GM21423 (cell line): ENCODE measurements around the gene INCA1.
A peak's percentile ranks its signal among the peaks of the same experiment; 100 is the strongest.

ENCODE experiments used
- ATAC-seq: cut with Tn5 transposase; IDR thresholded peaks from one replicate; pipeline ENCODE4 v1.9.1; 2021; ENCODE audit warnings: mild to moderate bottlenecking, moderate library complexity; ENCODE audit not compliant: unreplicated experiment

Gene INCA1

DNA sequence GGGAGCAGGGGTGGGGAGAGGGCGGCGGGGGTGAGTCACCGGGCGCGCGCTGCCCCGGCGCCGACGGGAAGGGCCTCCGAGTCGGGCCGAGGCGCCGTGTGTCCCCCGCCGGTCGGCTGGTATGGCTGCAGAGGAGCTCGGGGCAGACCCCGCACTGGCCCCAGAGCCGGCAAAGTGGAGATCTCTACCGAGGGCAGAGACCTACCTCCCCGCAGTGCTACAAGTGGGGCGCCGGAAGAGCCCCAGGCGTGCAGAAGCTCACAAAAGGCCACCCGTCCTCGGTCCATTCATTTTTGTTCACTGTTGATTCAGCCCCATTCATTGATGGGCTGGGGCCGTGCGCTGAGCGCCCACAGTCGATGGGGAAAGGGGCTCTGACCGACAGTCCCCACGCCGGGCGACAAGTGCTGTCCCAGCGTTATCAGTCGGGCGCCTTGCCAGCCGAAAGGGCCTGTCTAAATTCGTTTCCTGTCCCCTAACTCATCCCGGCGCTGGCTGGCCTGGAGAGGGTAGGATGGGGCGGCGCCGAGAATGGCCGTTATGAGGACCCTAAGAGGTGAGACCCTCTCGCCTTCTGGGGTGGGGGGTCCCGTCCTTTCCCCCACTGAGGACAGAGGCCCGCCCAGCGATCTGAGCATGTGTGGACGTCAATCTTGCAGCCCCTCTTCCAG lies 47.1 kb downstream of the INCA1 start:
- ATAC-seq: peak; percentile 16

DNA sequence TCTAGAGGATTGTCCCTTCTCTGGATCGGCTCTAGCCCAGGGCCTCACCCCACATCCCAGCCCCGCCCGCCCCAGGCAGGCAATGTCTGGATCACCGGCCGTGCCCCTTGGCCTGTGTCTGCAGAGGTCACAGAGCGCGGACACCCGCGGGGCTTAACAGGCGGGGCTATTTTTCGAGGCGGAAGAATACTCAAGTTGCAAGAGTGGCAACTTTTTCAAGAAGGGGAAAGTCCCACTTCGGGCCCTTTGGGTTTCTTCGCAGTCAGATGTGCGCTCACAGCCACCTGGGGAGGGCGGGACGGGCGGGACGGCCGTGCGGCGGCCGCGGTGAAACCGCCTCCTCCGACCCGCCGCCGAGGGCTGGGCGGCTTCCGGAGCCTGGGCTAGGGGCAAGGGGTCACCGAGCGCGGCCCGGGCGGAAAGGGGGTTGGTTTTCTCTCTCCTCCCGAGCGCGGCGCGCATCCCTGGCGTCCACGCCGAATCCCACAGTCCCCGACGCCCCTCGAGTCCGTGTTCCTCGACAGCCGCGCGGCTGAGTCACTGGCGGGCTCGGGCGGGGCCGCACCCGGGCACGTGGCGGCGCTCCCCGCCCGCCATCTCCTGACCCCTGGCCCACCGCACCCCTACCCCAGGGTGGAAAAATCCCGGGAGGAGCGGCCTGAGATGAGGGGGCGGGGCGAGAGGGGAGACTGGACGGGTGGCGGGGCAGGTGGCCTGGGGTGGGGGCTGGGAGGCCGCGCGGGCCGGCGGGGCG lies 47.8 kb downstream of the INCA1 start:
- ATAC-seq: peak; percentile 27

DNA sequence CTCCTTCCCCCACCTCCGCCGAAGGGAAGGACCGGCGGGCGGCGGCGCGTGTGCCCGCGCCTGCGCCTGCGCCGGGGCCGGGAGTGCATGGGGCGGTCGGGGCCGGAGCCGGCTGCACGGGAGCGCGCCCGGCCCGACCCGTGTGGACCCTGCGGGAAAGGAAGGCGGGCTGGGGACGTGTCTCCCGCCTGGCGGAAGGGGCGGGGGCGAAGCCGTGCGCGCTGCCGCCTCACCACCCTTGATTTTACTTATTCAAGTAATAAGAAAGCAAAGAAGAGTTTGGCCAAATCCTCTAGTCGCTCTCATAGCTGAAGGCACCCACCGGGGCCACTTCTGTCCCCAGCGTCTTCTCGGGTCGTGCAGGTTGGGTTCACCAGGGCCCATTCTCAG lies 48.4 kb downstream of the INCA1 start:
- ATAC-seq: peak; percentile 32

DNA sequence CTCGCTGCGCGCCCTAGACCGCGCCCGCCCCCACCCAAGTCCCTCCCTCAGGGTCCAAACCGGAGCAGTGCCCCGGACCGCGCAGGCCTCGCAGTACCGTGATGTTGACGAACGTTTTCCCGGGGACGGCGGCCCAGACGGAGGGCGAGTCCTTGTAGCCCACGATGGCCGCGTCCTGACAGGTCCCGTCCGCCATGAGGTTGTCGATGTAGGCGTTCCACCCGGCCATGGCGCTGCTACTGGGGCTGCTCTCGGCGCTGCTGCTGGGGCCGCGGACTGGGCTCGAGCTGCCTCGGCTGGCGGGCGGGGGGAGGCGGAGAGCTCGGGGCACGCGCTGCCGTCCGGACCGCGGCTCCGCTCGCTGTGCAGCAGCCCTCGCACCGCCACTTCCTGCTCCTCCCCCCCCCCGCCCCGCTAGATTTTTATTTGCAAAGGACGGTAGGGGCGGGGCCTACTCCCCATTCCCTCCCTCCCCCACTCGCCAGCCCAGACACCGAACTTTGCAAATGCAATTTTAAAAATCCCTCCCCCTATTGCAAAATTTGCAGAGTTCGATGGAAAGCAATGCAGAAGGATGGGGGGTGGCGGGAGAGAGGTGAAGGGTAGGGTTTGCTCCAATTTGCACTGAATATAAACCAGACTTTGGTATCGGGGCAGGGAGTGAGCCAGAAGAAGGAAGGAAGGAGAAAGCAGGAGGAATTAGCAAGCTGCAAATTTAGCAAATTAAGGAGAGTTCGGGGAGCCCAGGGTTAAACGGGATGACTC lies 49.0 kb downstream of the INCA1 start, which contains the start of gene PFN1:
TSS of gene PFN1 (minus strand) at position 365 of the 765 bp plus-strand sequence. CDS start at position 229, 136 bp downstream.
- peak; percentile 9 for ATAC-seq

DNA sequence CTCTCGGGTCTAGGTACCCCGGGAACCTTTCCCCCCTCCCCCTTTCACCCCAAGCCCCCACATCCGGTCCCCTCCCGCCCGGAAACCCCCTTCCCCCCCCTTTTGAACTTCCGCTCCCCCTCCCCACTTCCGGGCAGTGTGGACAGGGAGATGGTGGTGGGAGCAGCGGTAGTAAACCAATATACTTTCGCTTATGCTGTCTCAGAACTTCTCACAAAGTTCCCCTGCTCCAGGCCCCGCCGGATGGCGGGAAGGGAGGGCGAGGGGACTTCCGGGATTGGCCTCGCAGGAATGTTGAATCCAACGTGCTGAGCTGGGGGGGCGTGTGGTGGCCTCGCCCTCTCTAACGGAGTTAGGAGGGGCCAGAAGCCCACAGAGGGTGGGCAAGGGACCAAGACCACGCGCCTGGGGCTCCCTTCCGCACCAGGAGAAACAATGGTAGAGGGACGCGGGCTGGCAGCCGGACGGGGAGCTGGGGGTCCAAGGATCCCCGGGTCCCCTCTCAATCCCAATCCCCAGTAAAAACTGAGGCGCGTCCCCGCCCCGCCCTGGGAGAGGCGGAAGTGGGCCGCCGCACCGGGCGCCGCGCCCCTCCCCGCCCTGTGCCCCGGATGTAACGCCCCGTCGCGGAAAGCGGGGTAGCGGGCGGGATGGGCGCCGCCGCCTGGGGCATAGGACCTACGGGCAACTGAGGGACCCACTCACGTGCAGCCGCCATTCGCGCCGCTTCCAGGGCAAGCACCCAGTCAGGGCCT lies 49.7 kb downstream of the INCA1 start:
- ATAC-seq: no peak

DNA sequence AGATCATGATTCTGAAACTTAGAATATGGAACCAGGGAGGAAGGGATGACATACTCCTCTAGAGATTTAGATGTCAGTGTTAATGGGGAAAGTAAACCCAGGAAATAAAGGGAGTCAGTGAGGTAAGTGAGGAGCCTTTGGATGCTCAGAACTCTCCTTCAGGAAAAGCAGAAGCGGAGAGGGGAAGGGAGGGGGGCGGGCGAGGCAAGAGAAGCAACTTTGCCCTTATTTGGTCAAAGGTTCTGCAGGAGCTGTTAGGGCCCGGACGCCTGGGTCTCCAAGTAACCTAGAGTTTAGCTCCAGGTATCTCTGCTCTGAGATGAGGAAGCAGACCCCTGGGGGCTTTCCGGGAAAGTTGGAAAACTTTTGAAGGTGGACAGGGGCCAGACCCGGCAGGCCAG lies 50.3 kb downstream of the INCA1 start:
- no peak for ATAC-seq

DNA sequence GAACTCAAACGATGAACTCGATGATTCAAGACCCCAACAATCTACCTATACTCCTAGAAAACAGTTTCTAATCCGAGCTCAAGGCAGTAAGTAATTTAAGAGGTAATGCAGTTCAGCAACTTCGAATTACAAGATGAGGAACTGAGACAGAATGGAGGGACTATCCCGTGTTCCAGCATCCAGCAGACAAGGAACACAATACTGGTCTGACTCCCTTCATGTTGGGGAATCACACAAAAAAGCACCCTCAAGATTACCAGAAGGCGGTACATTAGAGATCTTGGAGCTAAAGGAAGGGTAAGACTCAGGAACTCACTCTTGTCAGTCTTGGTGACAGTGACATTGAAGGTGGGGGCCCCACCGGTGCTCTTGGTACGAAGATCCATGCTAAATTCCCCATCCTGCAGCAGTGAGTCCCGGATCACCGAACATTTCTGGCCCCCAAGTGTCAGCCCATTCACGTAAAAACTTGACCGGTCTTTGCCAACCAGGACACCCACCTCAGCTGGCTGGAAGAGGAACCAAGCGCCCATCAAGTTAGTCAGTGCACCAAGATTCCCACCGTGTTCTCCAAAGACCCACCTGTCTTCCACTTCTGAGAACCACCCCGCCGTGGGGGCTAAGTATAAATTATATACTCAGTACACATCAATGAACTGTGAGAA lies 50.9 kb downstream of the INCA1 start:
- ATAC-seq: no peak

DNA sequence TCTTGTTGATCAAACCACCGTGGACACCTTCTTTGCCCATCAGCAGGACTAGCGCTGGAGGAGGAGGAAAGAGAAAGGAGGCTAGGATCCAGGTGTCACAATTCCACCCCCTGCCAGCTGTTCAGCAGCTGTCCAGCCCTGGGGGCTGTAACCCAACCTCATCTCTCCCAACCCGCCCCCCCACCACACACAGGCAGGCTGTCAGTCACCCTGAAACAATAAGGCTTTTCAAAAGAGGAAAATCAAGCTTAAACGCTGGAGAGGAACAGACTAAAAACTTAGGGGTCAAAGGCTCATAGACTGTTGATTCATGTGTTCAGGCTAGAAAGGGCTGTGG lies 51.4 kb downstream of the INCA1 start:
- no peak for ATAC-seq

DNA sequence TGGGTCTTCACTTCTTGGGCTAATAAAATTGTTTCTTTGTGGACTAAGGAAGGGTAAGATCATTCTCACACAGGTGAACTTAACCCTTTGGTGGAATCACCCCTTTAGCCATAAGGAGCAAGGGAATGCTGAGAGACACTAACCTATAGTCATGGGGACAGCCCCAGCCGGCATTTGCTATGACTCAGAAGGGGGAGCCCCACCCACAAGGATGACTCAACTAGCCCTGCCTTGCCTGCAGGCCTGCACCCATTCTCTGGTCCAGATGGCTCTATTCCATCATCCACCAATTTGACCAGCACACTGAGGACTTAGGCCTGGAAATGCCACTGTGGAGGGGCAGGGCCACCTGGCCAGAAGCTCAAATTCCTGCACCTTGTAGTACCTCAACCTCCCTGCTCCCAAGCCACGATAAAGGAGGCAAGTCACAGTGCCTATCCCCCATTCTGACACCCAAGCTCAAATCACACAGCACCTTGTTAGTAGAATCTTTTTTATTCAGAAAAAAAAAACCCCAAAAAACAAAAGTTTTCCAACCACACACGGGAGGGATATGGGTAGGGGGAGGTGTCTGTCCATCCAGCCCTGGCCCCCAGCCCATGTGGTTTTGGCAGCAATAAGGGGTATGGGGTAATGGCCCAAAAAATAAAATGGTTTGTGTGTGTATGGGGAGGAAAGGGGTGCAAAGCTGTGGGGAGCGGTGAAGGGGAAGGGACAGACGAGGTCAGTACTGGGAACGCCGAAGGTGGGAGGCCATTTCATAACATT lies 52.0 kb downstream of the INCA1 start:
- ATAC-seq: peak; percentile 15

DNA sequence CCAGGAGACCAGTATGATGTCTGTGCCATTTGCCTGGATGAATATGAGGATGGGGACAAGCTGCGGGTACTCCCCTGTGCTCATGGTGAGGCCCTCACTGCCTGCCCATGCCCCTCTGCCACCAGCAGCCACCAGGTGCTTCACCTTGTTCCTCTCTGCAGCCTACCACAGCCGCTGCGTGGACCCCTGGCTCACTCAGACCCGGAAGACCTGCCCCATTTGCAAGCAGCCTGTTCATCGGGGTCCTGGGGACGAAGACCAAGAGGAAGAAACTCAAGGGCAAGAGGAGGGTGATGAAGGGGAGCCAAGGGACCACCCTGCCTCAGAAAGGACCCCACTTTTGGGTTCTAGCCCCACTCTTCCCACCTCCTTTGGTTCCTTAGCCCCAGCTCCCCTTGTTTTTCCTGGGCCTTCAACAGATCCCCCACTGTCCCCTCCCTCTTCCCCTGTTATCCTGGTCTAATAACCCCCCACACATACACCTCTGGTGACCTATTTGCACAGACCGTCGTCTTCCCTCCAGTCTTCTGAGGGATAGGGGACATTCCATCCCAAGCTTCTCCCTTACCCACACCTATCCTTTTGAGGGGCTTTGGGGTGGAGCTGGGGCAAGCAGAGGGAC lies 52.7 kb downstream of the INCA1 start:
- no peak for ATAC-seq

DNA sequence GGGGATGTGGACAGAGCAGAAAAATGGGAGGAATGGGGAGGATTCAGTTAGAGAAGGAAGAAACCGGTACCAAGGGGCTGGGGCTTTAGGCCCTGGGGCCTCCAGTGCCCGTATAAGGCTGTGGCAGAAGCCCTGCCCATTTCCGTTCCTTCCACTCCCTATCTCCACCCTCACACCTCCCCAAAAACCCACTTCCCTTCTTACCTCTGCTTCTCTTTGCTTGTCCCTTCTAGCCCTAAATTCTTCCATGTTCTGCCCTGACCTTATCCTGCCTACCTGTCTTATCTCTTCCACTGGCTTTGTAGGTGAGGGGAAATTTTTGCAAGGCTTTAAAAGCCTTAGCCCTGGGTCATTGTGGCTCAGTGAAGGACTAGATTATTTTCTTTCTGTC lies 53.2 kb downstream of the INCA1 start:
- no peak for ATAC-seq

DNA sequence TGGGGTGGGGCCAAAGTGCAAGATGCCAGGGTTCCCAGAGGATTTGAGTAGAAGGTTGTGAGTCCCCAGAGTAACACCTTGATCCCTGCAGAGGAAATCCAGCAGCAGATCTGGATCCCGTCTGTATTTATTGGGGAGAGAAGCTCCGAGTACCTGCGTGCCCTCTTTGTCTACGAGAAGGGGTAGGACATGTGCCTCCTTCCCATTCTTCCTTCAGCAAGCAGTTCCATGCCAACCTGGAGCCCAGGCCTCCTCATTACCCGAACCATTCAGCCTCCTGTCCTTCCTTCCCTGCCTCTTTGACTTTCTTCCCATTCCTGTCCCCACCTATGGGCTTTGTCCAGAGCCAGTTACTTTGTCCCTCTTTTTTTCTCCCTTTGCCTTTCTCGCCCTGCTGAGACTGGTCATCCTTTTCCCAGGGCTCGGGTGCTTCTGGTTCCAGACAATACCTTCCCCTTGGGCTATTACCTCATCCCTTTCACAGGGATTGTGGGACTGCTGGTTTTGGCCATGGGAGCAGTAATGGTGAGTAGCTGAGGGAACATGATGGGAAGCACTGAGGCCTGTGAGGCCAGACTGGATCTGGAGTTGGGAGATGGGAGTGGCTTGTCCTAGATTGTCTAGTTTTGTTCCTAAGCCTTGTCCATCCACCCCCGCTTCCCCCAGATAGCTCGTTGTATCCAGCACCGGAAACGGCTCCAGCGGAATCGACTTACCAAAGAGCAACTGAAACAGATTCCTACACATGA lies 54.4 kb downstream of the INCA1 start:
- ATAC-seq: no peak

DNA sequence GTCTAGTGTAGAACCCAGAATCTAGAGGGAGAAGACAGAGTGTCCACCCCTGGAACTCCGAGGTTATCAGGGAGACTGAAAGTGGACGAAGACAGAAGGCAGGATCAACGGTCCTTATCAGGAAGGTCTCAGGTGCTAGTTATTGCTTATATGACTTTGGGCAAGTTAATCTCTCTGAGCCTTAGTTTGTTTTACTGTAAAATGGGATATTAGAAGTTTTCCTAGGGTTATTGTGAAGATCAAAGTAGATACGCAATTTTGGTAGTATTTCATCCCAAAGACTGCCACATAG lies 56.1 kb downstream of the INCA1 start:
- ATAC-seq: no peak

DNA sequence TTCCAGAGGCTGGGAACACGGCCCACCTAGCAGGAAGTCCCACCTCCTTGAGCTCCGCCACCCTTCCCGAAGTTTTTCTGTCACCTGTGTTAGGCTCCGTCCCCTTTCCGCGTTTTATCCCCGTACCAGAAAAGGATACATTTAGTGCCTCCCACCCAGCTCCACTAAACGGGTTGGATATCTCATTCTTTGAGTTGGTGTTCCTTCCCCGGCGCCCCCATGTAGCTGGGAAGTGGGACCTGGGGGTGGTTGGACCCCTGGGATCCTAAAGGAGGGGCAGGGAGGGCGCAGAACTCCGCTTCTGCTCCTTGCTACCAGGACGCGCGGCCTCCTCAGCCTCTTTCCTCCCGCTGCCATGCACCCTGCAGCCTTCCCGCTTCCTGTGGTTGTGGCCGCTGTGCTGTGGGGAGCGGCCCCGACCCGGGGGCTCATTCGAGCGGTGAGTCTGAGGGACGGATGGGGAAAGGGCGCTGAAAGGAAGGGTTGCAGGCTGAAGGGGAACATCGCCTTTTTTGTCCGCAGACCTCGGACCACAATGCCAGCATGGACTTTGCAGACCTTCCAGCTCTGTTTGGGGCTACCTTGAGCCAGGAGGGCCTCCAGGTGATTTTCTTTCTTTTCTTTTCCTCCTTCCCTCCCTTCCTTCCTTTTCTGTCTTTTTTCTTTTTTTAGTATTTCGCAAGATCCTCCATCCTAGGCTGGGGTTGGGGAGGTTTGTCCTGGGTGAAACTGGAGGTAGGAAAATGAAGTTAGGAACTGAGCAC lies 56.6 kb downstream of the INCA1 start:
- ATAC-seq: no peak

DNA sequence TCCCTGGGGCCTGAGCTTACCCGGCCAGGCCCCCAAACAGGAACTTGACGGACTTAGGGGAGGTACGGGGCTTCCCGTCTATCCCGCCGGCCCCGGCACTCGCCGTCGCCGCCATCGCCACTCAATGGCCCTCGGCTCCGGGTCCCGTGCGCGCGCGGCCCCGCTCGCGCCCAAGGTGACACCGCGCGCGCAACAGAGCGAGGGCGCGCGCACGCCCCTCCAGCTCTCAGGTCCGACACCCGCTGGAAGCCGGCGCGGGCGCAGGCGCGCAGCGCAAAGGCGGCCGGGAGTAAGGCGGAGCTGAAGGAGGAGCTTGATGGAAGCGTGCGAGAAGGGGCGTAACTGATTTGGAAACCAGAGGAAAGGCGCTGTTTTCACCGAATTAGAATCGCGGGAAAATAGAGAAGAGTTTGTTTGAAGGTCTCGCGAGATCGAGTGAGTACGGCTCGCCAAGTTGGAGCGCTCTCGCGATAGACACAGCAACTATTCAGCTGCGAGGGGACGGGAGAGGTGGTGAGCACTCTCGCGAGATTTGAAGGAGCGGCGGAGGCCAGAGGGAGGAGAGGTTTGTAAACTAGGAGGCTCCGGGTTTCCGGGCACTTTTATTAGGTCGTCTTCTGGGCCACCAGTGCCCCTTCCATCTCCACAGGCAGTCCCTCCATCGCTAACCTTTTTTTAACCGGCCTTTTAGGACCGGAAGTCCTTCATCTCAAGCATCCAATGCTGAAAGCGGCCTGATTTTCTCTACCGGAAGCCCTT lies 57.3 kb downstream of the INCA1 start, which contains the start of the genes RNF167 and SLC25A11:
TSS of gene RNF167 (plus strand) at position 473 of the 759 bp plus-strand sequence. CDS start 642 bp downstream, outside the sequence.
TSS of gene SLC25A11 (minus strand) at position 251 of the 759 bp plus-strand sequence. CDS start at position 115, 136 bp downstream.
- peak; percentile 76 for ATAC-seq

DNA sequence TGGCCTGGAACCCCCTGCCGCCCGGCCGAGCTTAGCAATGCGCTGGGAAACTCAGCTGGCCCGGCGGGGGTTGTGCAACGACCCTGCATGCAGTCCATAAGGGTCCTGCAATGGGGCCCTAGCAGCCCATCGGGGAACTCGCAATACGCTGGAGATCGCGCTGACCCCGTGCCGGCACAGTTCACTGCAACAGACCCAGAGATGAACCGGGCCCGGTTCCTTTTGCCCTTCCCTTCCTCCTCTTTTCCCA lies 57.9 kb downstream of the INCA1 start:
- ATAC-seq: no peak
